NCI-H446 treated with DMSO at 0.1 percent for 48 hours (cell line): Measurements from ENCODE around the gene XDH.

Experiments used
- DNase-seq: peaks from one replicate; lab custom pipeline; 2025; lab: John Stamatoyannopoulos, UW

XDH gene

DNA sequence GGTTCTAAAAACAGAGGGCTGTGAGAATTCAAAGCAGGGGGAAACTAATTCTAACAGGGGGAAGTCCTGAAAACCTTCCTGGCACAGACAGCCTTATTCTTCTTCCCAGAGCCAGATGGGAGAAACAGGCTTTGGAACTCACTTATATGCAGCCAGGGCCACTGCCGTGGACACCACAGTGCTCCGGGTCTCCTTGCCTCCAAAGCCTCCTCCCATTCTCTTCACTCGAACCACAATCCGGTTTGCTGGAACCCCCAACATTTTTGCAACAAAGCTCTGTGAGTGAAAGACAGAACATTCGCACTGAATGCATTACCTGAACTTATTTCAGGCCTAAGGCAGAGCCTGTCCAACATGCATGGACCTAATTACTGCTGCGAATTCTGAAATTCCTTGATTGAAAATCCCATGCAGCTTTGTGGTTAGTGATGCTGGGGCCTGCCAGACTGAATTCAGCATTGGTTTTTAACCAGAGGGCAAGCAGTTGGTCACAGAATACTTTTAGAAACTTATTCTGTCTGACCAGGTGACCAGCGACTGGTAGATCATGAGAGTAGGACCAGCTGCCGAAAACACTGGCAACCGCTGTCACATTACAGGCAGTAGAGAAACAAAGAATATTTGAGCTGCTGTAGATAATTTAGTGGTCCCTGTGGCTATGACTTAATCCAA is 48.6 kb downstream of the XDH start:
- no peak for DNase-seq

DNA sequence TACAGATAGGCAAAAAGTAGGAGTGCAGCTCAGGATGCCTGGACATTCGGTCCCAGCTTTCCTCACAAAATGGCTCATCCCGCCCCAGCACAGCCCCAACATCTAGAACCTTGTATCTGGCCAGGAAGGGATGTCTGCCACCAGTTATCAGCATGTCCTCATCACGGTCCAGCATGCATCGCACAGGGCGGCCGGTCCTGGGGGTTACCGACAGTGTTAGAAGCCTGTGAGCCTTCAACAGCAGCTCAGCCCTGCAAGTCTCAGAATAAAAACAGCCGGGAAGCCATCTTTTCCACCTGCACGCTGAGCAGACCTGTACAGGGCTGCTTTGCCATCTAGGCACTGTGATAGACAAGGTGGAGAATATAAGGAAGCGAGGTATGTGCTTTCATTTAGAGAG is 49.2 kb downstream of the XDH start:
- no peak for DNase-seq

DNA sequence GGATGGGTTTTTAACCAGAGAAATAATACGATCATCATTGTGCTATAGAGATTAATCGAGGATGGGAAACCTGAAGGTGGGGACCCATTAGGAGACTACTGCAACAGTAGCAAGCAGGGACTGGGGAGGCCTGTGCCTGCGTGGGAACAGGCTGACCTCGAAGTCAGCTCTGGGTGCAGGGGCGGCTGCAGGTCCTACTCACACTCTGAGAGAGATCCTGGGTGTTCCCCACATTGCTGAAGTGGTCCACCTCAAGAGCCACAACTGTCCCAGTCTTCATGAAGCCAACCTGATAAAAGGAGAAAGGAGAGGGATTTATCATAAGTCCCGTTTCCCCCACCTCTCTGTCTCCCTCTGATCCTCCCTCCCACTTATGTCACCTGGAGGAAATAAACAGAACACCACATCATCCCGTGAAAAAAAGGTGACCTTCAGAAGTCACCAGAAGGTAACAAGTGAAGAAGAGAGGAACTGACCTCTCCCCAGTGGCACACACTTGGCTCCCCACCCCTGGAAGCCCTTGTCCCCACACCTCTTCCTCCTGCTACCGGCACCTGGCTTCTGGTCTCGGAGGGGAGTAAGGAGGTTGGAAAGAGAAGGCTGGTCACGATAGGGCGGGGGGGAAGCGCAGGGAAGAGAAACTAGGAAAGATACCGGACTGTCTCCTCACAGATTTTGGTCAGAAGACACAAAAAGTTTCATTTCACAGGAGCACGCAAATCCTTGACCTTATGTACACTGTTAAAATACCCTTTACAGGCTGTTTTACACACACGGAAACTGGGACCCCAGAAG is 50.4 kb downstream of the XDH start:
- DNase-seq, result no peak

DNA sequence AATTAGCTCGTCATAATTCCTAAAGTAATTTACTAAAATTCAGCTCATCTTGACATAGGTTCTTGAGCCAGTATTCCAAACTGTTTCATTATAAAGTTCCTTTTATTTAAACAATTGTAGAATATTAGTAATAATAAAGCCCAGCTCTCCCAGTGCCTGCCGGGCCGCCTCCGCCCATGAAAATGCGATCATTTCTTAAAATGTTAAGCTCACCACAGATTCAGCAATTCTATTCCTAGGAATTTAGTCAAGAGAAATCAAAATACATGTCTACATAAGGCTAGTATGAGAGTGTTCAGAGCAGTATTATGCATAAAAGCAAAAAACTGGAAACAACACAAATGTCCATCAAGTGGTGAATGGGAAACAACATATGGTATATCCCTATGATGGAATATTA is 52.0 kb downstream of the XDH start:
- no peak for DNase-seq

DNA sequence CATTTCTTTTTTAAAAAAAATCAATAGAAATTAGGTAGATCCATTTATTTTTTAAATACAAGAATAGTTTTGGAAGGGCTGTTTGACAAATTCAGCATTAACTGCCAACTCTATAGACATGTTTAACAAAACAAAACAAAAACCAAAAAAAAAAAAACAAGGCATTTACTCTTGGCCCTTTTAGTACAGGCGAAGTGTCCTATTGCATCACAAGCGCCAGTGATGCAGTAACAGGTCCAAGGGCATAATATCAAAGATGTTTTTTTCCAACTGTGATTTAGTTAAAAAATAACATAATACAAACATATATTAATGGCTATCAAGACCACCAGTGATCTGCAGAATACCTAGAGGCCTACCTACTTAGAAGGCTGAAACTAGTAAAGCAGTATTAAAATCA is 55.3 kb downstream of the XDH start:
- DNase-seq, result no peak

DNA sequence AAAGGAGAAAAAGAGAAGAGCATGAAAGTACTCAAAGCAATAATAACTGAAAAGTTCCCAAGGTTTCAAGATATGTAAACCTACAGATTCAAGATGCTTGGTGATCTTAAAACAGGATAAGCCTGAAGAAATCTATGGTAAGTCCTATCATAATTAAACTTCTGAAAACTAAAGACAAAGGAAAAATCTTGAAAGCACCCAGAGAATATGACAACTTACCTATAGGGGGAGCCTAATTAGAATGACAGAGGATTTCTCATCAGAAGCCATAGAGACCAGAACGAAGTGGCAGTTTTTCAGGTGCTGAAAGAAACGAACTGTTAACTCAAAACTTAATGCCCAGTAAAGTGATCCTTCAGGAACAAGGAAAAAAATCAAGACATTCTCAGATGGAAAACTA is 59.7 kb downstream of the XDH start:
- no peak for DNase-seq

DNA sequence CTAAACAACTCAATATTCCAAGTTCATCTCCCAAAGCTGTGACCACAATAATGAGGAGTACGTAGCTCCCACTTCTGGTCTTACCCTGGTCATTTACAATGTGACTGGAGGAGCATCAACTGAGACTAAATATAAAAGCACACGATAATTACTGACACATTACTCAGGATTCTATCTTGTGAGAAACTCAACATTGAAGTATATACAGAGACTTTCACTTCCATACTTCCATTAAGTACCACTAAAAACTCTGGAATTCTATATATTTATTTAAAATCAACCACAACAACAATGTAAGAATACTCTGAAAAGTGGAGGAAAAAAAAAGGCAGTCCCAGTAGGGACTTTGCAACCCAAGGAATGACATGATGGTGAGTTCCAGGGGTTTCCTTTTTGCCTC is 61.4 kb downstream of the XDH start:
- DNase-seq, result no peak

DNA sequence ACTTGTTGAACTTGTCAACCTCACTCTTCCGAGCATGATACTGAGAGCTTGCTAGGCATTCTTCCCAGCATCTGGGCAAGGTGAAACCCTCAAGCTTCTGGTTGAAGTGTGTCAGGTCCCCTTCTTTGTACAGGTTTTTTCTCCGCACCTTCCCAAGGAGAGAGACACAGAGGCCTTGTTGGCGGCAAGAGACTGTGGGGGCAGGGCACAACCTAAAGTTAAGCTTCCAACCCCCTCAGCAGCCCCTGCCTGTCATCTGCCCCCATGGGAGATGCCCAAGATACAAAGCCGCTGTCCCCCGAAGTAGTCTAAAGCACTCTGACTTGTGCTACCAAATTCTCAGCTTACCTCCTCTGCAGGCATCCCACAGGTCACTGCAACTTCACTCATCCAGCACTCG is 64.9 kb downstream of the XDH start:
- DNase-seq, result no peak

DNA sequence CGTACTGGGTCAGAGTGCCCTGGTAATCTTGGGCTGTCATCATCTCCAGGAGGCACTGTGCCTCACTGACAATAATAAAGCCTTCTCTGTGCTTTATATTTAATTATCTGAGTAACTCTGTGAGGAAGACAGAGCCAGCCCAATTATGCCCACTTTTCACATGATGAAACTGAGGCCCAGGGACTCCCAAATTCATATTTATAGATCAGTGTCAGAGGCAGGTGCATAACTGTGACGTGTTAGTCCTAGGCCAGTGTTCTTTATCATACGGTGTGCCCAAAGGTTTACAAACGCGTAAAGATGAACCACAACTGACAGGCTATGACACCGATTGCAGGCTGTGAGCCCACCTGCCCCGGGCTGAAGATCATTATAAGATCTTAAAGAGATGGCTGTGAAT is 65.4 kb downstream of the XDH start:
- no peak for DNase-seq

DNA sequence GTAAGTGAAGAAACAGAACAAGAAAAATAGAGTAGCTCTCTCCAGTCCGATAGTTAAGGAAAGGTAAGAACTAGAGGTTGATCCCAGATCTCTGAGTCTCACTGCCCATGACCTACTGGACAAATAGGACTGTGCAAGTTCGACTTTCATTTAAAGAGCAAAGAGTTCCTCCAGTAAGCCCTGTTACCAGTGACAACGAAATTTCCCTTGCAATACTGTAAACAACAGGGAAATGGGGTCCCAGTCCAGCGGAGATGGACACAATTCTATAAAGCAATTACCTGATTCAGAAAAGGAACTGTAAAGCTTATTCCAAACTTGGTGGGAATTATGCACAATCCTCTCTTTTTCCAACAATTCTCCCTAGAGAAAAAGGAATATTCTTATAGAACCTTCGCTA is 65.9 kb downstream of the XDH start:
- no peak for DNase-seq

DNA sequence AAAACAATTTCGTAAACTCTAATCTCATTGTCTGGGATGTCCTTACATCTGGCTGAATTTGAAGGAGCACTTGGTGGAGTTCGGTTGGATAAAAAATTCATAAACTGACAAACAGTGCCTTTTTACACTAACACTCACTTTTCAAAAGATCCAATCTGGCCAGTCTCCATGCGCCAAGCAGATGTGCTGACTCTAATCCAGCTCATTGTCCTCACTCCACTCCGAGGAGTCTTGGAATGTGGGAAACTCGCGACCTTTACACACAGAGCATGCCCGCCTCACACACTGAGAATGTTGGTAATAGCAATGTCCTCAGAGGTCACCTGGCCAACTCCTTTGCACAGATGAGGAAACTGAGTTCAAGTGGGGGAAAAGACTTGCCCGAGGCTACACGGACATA is 66.8 kb downstream of the XDH start:
- no peak for DNase-seq

DNA sequence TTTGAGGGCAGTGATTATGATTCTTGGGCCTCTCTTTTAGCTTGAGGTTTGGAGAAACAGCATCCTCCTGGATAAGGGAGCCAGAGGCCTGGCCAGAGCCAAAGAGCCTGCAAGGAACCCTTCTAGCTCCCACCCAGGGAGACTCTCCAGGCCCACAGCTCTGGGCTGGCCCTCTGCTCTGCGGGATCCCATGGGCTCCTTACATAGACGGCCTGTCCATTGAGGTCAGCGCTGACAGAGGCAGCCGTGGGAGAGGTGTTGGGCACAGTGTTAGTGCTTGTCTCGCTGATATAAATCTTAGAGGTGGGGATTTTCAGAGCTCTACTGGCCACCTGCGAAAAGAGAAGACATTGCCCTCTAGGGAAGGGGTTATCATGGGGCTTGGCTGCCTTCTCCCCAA is 67.2 kb downstream of the XDH start:
- no peak for DNase-seq

DNA sequence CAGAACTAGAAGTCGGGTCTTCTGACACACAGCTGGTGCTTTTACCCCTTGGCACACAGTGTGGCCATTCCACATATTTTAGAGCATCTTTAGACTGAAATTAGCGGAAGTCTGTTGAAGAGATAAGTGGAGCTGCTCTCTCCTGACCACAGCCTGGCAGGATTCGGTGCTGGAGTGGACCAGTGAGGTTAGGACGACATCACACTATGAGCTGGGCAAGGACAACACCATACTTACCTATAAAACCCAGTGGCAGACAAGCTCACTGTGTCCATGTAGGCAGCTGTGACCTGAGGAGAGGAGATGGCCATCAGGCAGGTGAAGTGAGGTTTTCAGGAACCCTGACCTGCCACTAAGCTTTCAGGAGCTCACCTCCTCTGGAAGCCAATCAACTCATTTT is 70.1 kb downstream of the XDH start:
- DNase-seq, result no peak

DNA sequence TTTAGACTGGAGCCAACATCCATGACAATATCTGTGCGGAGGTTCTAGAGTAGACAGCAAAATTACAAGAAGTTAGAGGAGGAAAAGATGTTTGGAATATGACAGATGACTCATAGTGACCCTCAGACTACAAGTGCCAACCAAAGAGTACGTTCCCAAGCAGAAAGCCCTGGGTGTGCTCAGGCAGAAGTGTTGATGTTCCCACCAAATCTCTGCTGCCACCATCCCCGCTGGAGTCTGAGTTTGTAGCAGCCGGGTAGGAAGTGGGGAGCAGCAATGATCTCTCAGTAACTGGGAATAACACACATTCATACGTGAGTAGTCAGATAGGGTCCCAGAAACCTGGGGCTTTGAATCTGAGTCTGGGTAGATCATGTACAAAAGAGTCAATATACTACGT is 73.2 kb downstream of the XDH start:
- DNase-seq, result no peak

DNA sequence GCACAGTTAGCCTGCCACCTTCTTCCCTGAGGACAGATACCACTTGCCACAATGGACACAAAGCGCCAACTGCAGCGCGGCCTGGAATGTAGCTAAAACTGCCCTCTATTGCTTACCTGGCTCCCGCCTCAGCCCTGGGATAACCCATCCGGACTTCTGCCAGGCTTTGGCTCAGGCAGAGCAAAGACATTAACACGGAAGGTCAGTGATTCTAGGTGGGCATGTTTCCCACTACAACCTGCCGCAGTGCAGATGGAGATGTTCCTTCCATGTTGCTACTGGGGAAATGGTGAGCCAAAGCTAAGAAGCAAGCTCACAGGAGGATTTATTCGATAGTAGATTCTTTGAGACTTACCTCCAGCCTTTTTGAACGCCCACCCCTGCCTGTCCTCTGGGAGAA is 74.8 kb downstream of the XDH start:
- no peak for DNase-seq

DNA sequence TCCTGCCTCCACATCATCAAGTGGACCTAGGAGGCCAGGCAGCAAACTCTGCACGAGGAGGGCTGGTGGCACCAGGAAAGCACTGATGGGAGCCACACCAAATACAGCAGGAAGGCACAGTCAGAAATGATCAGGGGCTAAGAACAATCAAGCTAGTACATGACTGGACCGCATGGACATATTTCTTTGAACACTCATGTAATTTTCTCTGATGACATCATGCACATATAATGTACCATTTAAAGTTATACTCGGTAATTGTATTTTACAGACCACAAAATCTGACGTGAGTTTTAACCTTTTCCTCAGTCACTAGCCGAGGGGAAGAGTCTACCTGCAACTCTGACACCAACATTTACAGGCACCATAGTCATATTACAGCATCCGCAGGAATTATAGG is 76.7 kb downstream of the XDH start:
- no peak for DNase-seq

DNA sequence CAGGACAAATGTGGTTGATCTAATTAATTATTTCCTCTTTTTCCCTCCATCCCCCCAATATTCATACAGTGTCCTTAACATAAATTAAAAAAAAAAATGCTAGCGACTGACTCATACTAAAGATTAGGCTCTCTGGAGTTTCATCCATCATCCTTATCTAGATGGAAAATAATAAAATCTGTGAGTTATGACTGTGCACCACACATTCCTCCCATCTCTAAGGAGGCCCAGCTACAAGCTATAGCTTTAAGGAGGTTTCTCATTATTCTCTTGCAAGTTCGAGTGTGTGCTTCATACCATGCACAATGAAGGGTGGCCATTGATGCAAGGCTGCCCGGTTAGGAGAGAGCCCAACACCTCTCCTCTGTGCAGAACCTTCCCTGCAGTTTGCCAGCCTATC is 77.3 kb downstream of the XDH start:
- no peak for DNase-seq

DNA sequence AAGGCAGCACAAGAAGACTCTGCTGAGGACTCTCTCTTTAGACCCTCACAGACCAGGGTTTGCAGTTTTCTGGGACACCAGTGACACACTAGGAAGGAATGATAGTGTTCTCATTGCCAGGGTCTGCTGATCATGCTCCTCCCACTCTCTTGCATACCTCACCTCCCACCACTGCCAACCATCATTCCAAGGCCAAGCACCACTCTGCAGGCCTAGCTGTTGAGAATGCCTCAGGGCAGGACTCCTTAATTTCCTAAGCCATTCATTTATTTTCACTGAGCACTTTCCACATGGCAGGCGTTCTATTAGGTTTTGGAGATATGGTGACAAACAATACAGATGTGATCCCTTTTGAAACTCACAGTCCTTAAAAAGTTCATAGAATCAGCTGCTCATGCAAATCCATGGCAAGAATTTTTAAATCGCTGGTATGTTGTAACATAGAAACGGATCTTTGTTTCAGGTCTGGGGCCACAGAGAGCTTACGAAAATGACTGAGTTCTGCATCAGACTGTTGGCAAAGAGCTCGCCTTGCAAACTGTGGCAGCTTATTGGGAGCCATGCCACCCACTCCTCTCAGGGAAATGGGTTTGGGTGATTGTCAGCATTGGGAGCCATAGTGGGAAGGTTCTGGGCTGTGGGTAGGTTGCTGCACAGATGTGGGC is 78.5 kb downstream of the XDH start:
- no peak for DNase-seq

DNA sequence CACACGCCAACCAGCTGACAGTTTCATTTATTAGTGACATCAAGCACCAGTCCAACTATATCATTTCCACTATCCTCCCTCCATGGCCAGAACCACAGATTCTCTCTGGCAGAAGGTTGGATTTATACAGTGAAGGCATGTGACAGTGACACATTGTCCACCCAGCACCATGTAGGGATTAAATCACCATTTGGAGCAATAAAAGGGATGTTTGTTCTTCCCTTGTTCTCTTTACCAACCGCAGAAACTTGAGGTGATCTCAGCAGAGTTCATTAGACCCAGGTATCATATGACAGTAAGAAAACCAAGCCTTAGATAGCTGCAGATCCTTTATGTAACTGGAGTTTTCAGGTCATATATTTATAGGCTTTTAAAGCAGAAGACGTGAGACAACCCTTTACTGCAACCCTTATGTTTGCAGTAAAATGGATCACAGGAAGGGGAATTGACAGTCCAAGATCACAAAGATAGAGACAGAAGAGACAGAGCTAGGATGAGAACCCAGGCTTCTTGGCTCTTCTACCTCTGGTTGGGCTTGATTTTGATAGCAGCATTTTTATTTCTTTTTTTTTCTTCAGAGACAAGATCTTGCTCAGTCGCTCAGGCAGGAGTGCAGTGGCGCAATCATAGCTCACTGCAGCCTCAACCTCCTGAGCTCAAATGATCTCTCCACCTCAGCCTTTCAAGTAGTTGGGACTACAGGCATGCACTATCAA is 80.1 kb downstream of the XDH start:
- DNase-seq, result no peak

DNA sequence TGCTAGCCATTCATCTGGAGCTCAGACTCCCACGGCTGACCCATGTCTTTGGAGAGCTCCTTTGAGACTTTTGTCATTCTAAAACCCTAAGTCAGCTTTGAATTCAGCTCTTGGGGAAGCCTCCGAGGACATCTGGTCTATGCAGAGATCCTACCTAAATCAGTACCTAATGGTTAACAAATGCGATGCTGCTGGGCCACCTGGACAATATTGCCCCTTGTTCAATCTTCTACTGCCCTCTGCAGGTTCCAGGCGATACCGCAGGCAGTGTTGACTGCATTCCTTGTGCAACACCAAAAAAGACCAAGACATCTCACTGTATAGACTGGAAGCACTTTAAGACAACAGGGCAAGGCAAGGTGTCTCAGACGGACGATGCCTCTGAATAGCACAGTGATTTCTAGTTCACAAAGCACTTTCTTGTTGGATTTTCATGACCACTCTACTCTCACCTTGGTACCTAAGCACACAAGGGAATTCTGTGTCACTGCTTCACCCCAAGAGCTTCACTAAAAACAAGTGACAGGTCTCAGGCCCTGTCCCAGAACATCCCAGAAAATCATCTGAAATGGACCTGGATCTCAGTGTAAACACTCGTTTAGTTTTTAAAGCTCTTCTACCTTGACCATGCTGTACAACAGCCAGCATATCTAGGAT is 80.9 kb downstream of the XDH start:
- no peak for DNase-seq

DNA sequence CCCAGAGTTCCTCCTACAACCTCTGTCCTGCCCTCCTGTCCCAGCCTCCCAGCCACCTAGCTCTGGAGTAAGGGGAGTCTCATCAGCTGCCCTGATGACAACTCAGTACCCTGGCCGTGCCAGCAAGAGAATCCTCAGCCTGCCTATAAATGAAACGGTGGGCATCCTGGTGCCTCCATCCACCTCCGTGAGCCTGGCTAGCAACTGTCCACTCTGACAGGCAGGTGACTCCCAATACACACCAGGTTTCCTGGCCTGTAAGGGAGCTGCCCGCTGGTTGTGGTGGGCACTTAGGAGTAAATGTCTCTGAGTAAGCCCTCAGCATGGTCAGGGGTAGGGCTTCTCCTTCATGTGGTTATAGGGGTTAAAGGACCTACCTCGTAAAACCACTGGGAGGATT is 81.5 kb downstream of the XDH start:
- DNase-seq, result no peak

DNA sequence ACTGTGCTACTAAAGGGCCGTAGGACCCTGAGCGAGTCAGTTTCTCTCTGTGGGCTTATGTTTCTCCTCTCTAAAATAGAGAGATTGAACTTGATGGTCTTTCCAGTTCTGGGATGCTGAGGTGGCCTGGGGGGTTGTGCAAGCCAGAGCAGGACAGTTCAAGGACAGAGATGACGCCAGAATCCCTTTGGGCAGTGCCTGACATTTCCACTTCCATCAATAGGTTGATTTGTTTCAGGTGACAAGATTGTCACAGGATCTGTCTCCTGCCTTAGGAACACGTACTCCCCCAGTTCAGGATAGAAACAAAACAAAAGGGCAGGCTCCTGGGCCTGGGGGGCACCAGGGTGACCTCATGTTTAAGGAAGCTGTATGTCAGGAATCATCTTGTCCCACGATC is 82.0 kb downstream of the XDH start:
- DNase-seq, result no peak
